Ishikawa (cell line): ENCODE measurements around the gene METTL14.

Experiments used
- CEBPB ChIP-seq: IDR thresholded peaks from 2 replicates; pipeline ENCODE4 v1.6.1; 2012
- CREB1 ChIP-seq: IDR thresholded peaks from 2 replicates; pipeline ENCODE4 v1.6.1; 2012; ENCODE audit warnings: low read depth
- EGR1 ChIP-seq: IDR thresholded peaks from 2 replicates; pipeline ENCODE4 v1.6.1; 2012
- EP300 ChIP-seq: IDR thresholded peaks from 2 replicates; pipeline ENCODE4 v1.6.1; 2012; ENCODE audit warnings: borderline replicate concordance
- FOXM1 ChIP-seq: IDR thresholded peaks from 2 replicates; pipeline ENCODE4 v1.6.1; 2012; ENCODE audit warnings: low read depth, borderline replicate concordance
- NFIC ChIP-seq: IDR thresholded peaks from 2 replicates; pipeline ENCODE4 v1.6.1; 2012
- RAD21 ChIP-seq: IDR thresholded peaks from 2 replicates; pipeline ENCODE4 v1.6.1; 2012; ENCODE audit warnings: low read depth
- TAF1 ChIP-seq: IDR thresholded peaks from 2 replicates; pipeline ENCODE4 v1.6.1; 2012; ENCODE audit warnings: low read depth, mild to moderate bottlenecking
- TEAD4 ChIP-seq: IDR thresholded peaks from 2 replicates; pipeline ENCODE4 v1.6.1; 2012
- TF ChIP-seq, protein P1 (sequence below): IDR thresholded peaks from 2 replicates; pipeline ENCODE4 v1.6.1; 2012
- TF ChIP-seq, protein P2 (sequence below): IDR thresholded peaks from 2 replicates; pipeline ENCODE4 v1.6.1; 2012

DNA sequence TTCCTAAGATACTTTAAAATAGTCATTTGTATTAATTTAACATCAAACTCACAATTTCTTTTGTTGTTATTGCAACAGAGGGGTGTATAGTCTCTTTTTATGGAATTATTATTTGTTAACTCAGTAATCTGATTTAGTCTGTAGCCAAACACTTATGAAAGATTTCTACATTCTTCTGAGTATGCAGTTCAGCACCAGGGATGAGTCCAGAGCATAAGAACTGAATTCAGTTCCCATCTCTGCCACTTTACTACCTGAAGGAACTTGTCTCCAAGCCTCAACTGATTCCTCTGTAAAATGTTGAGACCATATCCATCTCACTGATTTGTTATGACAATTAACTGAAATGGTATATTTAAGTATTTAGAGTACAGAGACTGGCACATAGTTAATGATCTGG, 45.5 kb downstream of the METTL14 start:
- no peak for TF ChIP-seq EP300
- TF ChIP-seq FOXM1 = no peak
- TF ChIP-seq TAF1 = no peak
- TF ChIP-seq EGR1 = no peak
- TF ChIP-seq CEBPB = no peak
- TF ChIP-seq NFIC = no peak
- no peak for TF ChIP-seq TEAD4
- TF ChIP-seq, protein P1, sequence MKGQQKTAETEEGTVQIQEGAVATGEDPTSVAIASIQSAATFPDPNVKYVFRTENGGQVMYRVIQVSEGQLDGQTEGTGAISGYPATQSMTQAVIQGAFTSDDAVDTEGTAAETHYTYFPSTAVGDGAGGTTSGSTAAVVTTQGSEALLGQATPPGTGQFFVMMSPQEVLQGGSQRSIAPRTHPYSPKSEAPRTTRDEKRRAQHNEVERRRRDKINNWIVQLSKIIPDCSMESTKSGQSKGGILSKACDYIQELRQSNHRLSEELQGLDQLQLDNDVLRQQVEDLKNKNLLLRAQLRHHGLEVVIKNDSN = no peak
- TF ChIP-seq RAD21 = no peak
- TF ChIP-seq, protein P2, sequence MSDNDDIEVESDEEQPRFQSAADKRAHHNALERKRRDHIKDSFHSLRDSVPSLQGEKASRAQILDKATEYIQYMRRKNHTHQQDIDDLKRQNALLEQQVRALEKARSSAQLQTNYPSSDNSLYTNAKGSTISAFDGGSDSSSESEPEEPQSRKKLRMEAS = no peak
- TF ChIP-seq CREB1 = no peak
